NCI-H128 (cell line): ENCODE data around the gene AIM2.

Experiments
- DNase-seq: peaks from one replicate; lab custom pipeline; 2025; ENCODE audit not compliant: unreplicated experiment; lab: John Stamatoyannopoulos, UW

AIM2 gene

DNA sequence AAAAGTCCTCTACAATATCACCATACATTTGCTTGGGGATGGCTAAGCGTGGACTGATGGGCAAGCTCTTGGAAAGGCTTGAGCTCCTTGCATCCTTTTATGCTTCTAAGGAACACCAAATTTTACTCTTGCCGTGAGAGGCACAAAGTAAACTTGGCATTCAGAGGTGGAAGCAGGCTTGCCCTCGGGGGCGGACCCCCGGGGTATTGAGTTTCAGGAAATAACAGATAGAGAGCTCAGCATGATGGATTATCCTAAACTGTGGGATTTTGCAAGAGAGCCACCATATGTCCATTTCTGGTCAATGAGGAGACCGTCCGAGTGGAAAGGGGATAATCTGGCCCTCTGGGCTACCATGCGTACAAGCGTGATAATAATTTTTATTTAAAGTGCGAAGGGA lies 52.8 kb downstream of the AIM2 start:
- no peak for DNase-seq

DNA sequence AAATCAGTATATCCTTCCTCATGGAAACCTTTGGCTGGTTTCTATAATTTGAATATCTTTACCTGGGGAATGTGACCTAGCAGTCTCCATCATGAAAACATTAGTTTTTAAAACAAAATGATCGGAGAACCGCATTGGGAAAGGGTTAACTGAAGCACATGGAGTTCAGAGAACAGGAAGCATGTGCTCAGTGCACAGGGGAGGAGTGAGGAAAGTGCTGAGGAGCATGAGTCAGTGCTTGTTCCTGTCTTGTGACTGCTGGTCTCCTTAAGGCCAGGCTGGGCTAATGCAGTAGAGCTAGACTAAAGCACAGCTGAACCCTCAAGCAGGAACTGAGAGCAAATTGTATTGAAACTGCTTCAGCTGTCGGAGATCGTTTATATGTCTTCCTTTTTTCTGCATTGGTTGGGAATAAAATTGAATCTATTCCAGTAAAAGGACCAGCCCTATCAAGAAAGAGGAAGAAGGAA lies 61.1 kb downstream of the AIM2 start:
- no peak for DNase-seq

DNA sequence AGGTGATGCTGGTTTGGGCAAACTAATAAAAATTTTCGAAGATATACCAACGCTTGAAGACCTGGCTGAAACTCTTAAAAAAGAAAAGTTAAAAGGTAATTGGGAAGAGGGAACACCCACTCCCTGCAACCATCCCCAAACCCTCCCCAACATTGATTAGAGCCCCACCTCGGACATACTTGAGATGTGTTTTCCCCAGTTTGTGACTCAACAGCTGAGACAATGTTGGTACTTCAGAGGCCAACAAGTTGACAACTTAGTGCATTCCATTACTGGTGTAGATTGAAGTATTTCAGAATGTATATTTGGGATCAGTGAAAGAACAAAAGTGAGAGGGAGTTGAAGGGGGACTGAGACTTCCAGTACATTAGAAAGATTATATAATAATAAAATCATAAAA lies 61.7 kb downstream of the AIM2 start:
- no peak for DNase-seq

DNA sequence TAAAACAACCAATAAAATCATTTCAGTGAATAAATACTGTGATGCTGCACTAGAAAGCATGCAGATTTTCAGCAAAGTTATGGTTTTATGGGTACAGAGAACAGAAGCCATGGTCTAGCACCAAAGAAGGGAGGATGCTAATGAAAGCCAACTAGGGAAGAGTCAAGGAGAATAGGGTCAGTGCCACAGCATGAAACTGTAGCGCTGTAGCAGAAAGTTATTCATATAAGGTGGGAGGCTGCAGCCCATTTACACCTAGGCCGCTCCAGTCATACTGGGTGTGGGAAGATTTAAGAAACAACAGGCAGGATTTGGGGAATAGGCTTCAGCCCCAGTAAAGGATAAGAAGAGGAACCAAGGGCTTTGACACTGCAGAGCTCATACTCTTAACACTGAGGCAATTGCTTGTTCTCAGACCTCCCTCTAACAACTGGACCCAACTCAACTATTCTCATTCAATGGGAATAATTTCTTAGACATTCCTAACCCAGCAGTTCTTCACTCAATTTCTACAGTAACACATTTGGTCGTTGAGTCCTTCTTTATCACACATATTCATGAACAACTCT lies 62.5 kb downstream of the AIM2 start:
- no peak for DNase-seq

DNA sequence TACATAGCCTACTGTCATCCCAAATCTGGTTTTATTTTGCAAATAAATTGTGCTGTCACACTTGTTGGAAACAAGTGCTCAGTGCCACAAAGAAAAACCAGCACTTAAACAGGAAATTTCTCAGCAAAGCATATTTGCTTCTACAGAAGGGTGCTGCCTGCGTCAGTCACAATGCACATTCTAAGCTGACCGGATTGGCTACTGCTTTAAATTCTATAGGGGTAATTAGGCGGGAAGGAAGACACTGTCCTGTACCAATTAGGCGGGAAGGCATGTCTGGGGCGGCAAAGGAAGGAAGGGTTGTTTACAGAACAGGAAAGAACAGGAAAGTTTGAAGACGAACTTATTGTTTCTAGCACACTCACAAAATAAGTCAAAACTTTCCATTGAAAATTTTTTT lies 64.1 kb downstream of the AIM2 start:
- no peak for DNase-seq
